Hepatocyte (in vitro differentiated cells): ENCODE measurements around the gene GPC5. TPM values are rescaled to one million over a fixed set of nuclear protein-coding genes. Genes with fewer than 3 reads are reported as not detected.

ENCODE experiments used
- DNase-seq: peaks from one replicate; pipeline ENCODE4 v3.0.0-alpha.2; 2016; ENCODE audit warnings: low spot score
- H2AFZ ChIP-seq: fragments of 200-600 bp; sonication (generic); 2 replicates; pipeline ENCODE4 v1.6.0; 2016; ENCODE audit warnings: antibody characterized with exemption, mild to moderate bottlenecking
- H3K27ac ChIP-seq: fragments of 200-600 bp; sonication (generic); 2 replicates; pipeline ENCODE4 v1.5.1; 2016; ENCODE audit warnings: mild to moderate bottlenecking
- H3K27me3 ChIP-seq: fragments of 200-600 bp; sonication (generic); 2 replicates; pipeline ENCODE4 v1.6.1; 2016
- H3K36me3 ChIP-seq: fragments of 200-600 bp; sonication (generic); replicated peaks from 2 replicates; pipeline ENCODE4 v1.5.1; 2016; ENCODE audit warnings: low read depth; ENCODE audit not compliant: insufficient read depth
- H3K4me1 ChIP-seq: fragments of 200-600 bp; sonication (generic); 2 replicates; pipeline ENCODE4 v1.5.1; 2016; ENCODE audit warnings: mild to moderate bottlenecking, moderate library complexity; ENCODE audit not compliant: insufficient read depth
- H3K4me2 ChIP-seq: fragments of 200-600 bp; sonication (generic); 2 replicates; pipeline ENCODE4 v1.6.0; 2016
- H3K4me3 ChIP-seq: fragments of 200-600 bp; sonication (generic); 2 replicates; pipeline ENCODE4 v1.5.1; 2016; ENCODE audit warnings: mild to moderate bottlenecking
- H3K79me2 ChIP-seq: fragments of 200-600 bp; sonication (generic); 2 replicates; pipeline ENCODE4 v1.6.0; 2017; ENCODE audit warnings: mild to moderate bottlenecking
- H3K9me2 ChIP-seq: fragments of 200-600 bp; sonication (generic); replicated peaks from 2 replicates; pipeline ENCODE4 v1.6.0; 2017; ENCODE audit warnings: mild to moderate bottlenecking; ENCODE audit not compliant: insufficient read depth
- H3K9me3 ChIP-seq: fragments of 200-600 bp; sonication (generic); 2 replicates; pipeline ENCODE4 v1.5.1; 2016; ENCODE audit warnings: low read depth, mild to moderate bottlenecking
- H4K20me1 ChIP-seq: fragments of 200-600 bp; sonication (generic); 2 replicates; pipeline ENCODE4 v1.6.0; 2016; ENCODE audit warnings: mild to moderate bottlenecking; ENCODE audit not compliant: insufficient read depth, poor library complexity, severe bottlenecking
- EZH2 ChIP-seq: fragments of 200-600 bp; sonication (generic); IDR thresholded peaks from 2 replicates; pipeline ENCODE4 v1.6.1; 2016; ENCODE audit warnings: antibody characterized with exemption, mild to moderate bottlenecking, borderline replicate concordance
- EZH2phosphoT487 ChIP-seq: fragments of 200-600 bp; sonication (generic); IDR thresholded peaks from one replicate; pipeline ENCODE4 v1.6.1; 2018; ENCODE audit warnings: antibody characterized with exemption, mild to moderate bottlenecking, low read depth, moderate library complexity; ENCODE audit not compliant: unreplicated experiment, severe bottlenecking
- WGBS: methylation state at CpG from one replicate; pipeline ENCODE4 v1.1.6; 2016; ENCODE audit warnings: low lambda C conversion rate; ENCODE audit errors: missing lambda C conversion rate; 5-methylcytosine and 5-hydroxymethylcytosine counted together
- polyA plus RNA-seq: library from polyadenylated mRNA; unstranded; fragments of >200 nt; fragmentation: Nextera tagmentation; extraction: Ambion mirVana; gene quantifications from 2 replicates; pipeline ENCODE4 v1.2.1, GENCODE V29; 2016
- total RNA-seq: library from RNA; depleted of rRNA; stranded (reverse); fragments of >200 nt; gene quantifications from 2 replicates; pipeline ENCODE4 v1.2.3, GENCODE V29; 2014
- TF ChIP-seq, protein P1 (sequence below): fragments of 200-600 bp; sonication (generic); IDR thresholded peaks from 2 replicates; pipeline ENCODE4 v1.5.1; 2016; ENCODE audit warnings: antibody characterized with exemption, mild to moderate bottlenecking; ENCODE audit not compliant: poor library complexity

The GPC5 gene
- total and polyA plus RNA-seq, 2 experiments from 2014 or later: 3.9 to 5.4 TPM

DNA sequence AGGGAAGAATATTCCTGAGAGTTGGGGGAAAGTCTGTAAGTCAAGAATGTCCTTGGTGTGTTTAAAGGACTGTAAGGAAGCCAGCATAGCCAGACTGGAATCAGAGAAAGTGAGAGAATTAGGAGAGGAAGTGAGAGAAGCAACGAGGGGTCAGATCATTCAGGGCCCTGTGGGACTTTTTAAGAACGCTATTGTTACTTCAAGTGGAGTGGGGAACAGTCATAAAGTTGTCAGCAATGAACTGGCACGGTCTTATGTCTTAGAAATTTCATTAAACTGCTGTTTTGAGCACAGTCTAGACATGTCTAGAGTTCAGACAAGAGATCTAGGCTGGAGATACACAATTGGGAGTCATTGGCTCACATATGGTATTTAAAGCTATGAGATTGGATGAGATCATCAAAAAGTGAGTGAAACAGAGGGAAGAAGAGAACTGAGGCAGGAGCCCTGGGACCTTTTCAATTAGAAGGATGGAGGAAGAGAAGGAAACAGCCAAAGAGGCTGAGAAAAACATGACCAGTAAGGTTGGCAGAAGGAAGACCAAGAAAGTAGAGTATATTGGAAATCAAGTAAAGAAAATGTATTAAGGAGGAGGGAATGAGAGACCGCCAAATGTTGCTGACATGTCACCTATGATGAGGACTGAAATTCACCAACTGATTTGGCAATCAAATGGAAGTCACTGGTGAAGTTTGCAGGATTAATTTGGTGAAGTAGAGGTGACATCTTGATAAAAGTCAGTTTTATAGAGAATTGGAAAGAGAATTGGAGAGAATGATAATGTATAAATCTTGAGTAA is 263.5 kb downstream of the GPC5 start:
- Histone ChIP-seq H3K4me2 (no peak overlapping the region), H3K9me3 (no peaks in the 10 kb centered on the region), H3K79me2 (no peaks in the 10 kb centered on the region), H3K4me3 (no peak overlapping the region), H3K9me2 (no peaks in the 10 kb centered on the region), H3K36me3 (no peaks in the 10 kb centered on the region), H3K27ac (no peak overlapping the region), H3K27me3 (no peaks in the 10 kb centered on the region), H4K20me1 (no peaks in the 10 kb centered on the region), H2AFZ (no peak overlapping the region), H3K4me1 (no peaks in the 10 kb centered on the region)
- DNase-seq: no peak
- TF ChIP-seq, protein P1, sequence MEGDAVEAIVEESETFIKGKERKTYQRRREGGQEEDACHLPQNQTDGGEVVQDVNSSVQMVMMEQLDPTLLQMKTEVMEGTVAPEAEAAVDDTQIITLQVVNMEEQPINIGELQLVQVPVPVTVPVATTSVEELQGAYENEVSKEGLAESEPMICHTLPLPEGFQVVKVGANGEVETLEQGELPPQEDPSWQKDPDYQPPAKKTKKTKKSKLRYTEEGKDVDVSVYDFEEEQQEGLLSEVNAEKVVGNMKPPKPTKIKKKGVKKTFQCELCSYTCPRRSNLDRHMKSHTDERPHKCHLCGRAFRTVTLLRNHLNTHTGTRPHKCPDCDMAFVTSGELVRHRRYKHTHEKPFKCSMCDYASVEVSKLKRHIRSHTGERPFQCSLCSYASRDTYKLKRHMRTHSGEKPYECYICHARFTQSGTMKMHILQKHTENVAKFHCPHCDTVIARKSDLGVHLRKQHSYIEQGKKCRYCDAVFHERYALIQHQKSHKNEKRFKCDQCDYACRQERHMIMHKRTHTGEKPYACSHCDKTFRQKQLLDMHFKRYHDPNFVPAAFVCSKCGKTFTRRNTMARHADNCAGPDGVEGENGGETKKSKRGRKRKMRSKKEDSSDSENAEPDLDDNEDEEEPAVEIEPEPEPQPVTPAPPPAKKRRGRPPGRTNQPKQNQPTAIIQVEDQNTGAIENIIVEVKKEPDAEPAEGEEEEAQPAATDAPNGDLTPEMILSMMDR: no peak
- TF ChIP-seq EZH2phosphoT487: no peak
- WGBS: 84% methylated on average over 4 of the region's 4 CpGs

DNA sequence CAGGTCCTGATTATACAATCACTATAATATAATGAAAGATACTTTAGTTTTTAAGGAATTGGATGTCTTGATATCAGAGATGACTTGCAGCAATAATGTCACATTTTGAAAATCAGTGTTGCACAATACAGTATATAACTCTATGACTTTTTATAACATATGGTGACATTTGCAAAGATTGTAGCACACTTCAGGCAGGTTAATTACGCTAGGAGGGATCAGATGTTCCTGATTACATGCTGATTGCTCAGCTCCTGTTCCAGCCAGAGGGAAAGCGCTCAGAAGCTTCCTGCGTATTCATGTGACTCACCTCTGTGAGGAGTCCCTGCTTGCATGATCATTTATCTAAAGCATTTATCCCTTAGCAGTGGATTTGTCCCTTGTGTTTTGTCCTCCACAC is 265.6 kb downstream of the GPC5 start:
- Histone ChIP-seq H3K79me2 (no peaks in the 10 kb centered on the region), H4K20me1 (no peaks in the 10 kb centered on the region), H2AFZ (no peak overlapping the region), H3K4me2 (no peak overlapping the region), H3K27me3 (no peaks in the 10 kb centered on the region), H3K36me3 (no peaks in the 10 kb centered on the region), H3K4me1 (no peaks in the 10 kb centered on the region), H3K9me3 (no peaks in the 10 kb centered on the region), H3K27ac (no peak overlapping the region), H3K4me3 (no peak overlapping the region), H3K9me2 (no peaks in the 10 kb centered on the region)
- DNase-seq: no peak
- TF ChIP-seq EZH2phosphoT487: no peak
- TF ChIP-seq, protein P1: no peak
- WGBS: 76% methylated on average over 3 of the region's 3 CpGs

DNA sequence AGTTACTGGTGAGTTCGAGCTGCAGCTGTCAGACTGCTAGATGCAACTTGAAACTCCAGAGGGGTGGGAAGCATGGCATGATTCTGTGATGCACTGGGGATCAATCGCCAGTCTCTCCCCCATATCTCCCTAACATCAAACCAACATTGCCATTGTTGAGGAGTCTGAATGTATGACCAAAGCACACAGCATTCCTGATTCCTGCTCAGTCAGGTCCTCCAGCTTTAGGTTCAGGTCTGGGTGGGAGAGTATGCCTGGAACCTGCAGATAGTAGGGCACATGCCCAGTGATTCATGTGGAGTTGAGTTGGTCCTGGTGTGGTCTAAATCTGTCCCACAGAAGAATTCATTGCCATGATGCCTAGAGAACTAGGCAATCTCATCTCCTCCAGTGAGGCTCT is 269.1 kb downstream of the GPC5 start:
- H3K4me2 ChIP-seq: no peak overlapping the region
- no peak overlapping the region for H3K27ac ChIP-seq
- H3K79me2 ChIP-seq: no peaks in the 10 kb centered on the region
- DNase-seq: no peak
- no peaks in the 10 kb centered on the region for H3K27me3 ChIP-seq
- no peak overlapping the region for H2AFZ ChIP-seq
- 89% methylated on average over 2 of the region's 2 CpGs for whole genome bisulfite sequencing
- H3K4me3 ChIP-seq: no peak overlapping the region
- H3K36me3 ChIP-seq: no peaks in the 10 kb centered on the region
- no peaks in the 10 kb centered on the region for H4K20me1 ChIP-seq
- H3K9me3 ChIP-seq: no peaks in the 10 kb centered on the region
- no peaks in the 10 kb centered on the region for H3K4me1 ChIP-seq
- TF ChIP-seq EZH2phosphoT487: no peak
- TF ChIP-seq, protein P1: no peak
- no peak for TF ChIP-seq EZH2
- H3K9me2 ChIP-seq: no peaks in the 10 kb centered on the region
